ENCODE results near the gene SEPTIN1. TPM values are rescaled to one million over a fixed set of nuclear protein-coding genes. Genes with fewer than 3 reads are reported as not detected.

Gene SEPTIN1
- total and polyA plus RNA-seq, 2 of the 13 experiments (the other 11 are each of a cell fraction or from before 2014, with no cell fraction given) = 0.18 to 0.67 TPM

- TF ChIP-seq ZNF296 (CRISPR knock-in tag; conservative IDR thresholded peaks at IDR 0.05) = no peak
- TF ChIP-seq MIER3 (CRISPR knock-in tag; IDR thresholded peaks at IDR 0.05; ENCODE audit: borderline replicate concordance) = peak; percentile 56; the same call in 1 of the 2 replicates
- TF ChIP-seq SRSF4 (IDR thresholded peaks at IDR 0.05; ENCODE audit: low read depth, low read length, poor library complexity, severe bottlenecking) = no peak
- TF ChIP-seq ZSCAN25 (CRISPR knock-in tag; IDR thresholded peaks at IDR 0.05) = peak; percentile 57
- TF ChIP-seq FOXA1 (IDR thresholded peaks at IDR 0.05) = no peak
- peak; percentile 3; the same call in 1 of the 2 replicates for TF ChIP-seq FOXA1 (CRISPR knock-in tag; IDR thresholded peaks at IDR 0.05)
- no peak for TF ChIP-seq ZNF225 (CRISPR knock-in tag; IDR thresholded peaks at IDR 0.05)
- TF ChIP-seq ZNF333 (CRISPR knock-in tag; IDR thresholded peaks at IDR 0.05; ENCODE audit: borderline replicate concordance) = 0 out of 2 replicates have a peak, but pooled peaks have one; percentile 8
- TF ChIP-seq SP1 (IDR thresholded peaks at IDR 0.05) = no peak
- TF ChIP-seq SP1 (CRISPR knock-in tag; IDR thresholded peaks at IDR 0.05) = peak; percentile 44; the same call in 1 of the 2 replicates
- TF ChIP-seq ZFP1 (CRISPR knock-in tag; IDR thresholded peaks at IDR 0.05) = peak; percentile 76; the same call in 1 of the 2 replicates
- TF ChIP-seq, protein P1, sequence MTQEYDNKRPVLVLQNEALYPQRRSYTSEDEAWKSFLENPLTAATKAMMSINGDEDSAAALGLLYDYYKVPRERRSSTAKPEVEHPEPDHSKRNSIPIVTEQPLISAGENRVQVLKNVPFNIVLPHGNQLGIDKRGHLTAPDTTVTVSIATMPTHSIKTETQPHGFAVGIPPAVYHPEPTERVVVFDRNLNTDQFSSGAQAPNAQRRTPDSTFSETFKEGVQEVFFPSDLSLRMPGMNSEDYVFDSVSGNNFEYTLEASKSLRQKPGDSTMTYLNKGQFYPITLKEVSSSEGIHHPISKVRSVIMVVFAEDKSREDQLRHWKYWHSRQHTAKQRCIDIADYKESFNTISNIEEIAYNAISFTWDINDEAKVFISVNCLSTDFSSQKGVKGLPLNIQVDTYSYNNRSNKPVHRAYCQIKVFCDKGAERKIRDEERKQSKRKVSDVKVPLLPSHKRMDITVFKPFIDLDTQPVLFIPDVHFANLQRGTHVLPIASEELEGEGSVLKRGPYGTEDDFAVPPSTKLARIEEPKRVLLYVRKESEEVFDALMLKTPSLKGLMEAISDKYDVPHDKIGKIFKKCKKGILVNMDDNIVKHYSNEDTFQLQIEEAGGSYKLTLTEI (CRISPR knock-in tag; conservative IDR thresholded peaks at IDR 0.05) = no peak
- TF ChIP-seq ZNF235 (CRISPR knock-in tag; IDR thresholded peaks at IDR 0.05; ENCODE audit: borderline replicate concordance) = 0 out of 2 replicates have a peak, but pooled peaks have one; percentile 75
- TF ChIP-seq ZNF12 (CRISPR knock-in tag; IDR thresholded peaks at IDR 0.05) = no peak; the same call in 1 of the 2 replicates
- no peak for TF ChIP-seq ZNF383 (CRISPR knock-in tag; IDR thresholded peaks at IDR 0.05; ENCODE audit: borderline replicate concordance)
- peak; percentile 52; the same call in 1 of the 2 replicates for TF ChIP-seq ZXDC (CRISPR knock-in tag; IDR thresholded peaks at IDR 0.05)
- TF ChIP-seq ZFX (CRISPR knock-in tag; IDR thresholded peaks at IDR 0.05; ENCODE audit: low read depth) = peak; percentile 89
- TF ChIP-seq ARHGAP35 (CRISPR knock-in tag; IDR thresholded peaks at IDR 0.05; ENCODE audit: borderline replicate concordance) = no peak
- TF ChIP-seq ZNF878 (CRISPR knock-in tag; IDR thresholded peaks at IDR 0.05) = peak; percentile 62; the same call in 1 of the 2 replicates
- peak; percentile 81; the same call in 1 of the 2 replicates for TF ChIP-seq TMF1 (CRISPR knock-in tag; IDR thresholded peaks at IDR 0.05; ENCODE audit: low read depth)
- TF ChIP-seq RBFOX2 (IDR thresholded peaks at IDR 0.05; ENCODE audit: low read depth, low read length) = peak; percentile 18; the same call in 1 of the 2 replicates
- no peak for TF ChIP-seq GABPB1 (CRISPR knock-in tag; IDR thresholded peaks at IDR 0.05)
Measured at GRCh38 chr16:30335598-30336474, 46.5 kb downstream of the SEPTIN1 start (continued).
